Right cardiac atrium (tissue), 5 donors: Measurements from ENCODE around the gene ZSWIM1. TPM values are rescaled to one million over a fixed set of nuclear protein-coding genes. Genes with fewer than 3 reads are reported as not detected.

Experiments
- ATAC-seq, 2 donors: fragments of 200-7000 bp; cut with Tn5 transposase; one replicate each; pipeline versions ENCODE4 v1.8.0 to v1.9.1; 2020; ENCODE audit warnings: moderate library complexity in 2 of 2, mild to moderate bottlenecking in 1 of 2
- DNase-seq, 3 donors: peaks; one replicate each; pipeline ENCODE4 v3.0.0-alpha.2; 2020
- H3K27ac ChIP-seq: one replicate; pipeline ENCODE4 v1.5.1; 2013; ENCODE audit warnings: mild to moderate bottlenecking, low read length, control low read depth, moderate library complexity
- H3K27me3 ChIP-seq: one replicate; pipeline ENCODE4 v1.6.1; 2013; ENCODE audit not compliant: control insufficient read depth, insufficient read depth
- H3K4me1 ChIP-seq: one replicate; pipeline ENCODE4 v1.6.1; 2013; ENCODE audit warnings: low read length; ENCODE audit not compliant: control insufficient read depth, insufficient read depth
- H3K4me3 ChIP-seq: one replicate; pipeline ENCODE4 v1.5.1; 2013; ENCODE audit warnings: low read length, control low read depth
- H3K9me3 ChIP-seq: one replicate; pipeline ENCODE4 v1.6.1; 2013; ENCODE audit warnings: low read length; ENCODE audit not compliant: control insufficient read depth
- WGBS: extraction: QIAGEN DNeasy Blood & Tissue Kit; methylation state at CpG from one replicate; pipeline ENCODE4 v1.1.7; 2013; 5-methylcytosine and 5-hydroxymethylcytosine counted together
- intact Hi-C, 4 donors: fragments of 100-400 bp; cut with DNase I; formaldehyde crosslinking; loops; one replicate each; pipeline versions ENCODE4 v1.11.0 to v1.14.0; 2022 to 2023
- long read RNA-seq, 4 donors: library from polyadenylated mRNA; unstranded; transcript quantifications; one replicate each; pipeline ENCODE4 v2.0.0, GENCODE V29; 2020 to 2021
- polyA plus RNA-seq: library from polyadenylated mRNA; stranded (reverse); fragments of 200-250 nt; gene quantifications from one replicate; pipeline ENCODE4 v1.2.3, GENCODE V29; 2013
- total RNA-seq, 4 donors: library from RNA; stranded (reverse); fragmentation: NEBNext Ultra II Directional; extraction: Animal tissue kit (Norgen Biotek cat#: 25700); gene quantifications; one replicate each; pipeline ENCODE4 v1.2.1, GENCODE V29; 2021
- donor health status: healthy with polysubstance abuse.
- donor health status: DM: no; HTN: yes; CAD: no.
- donor health status: DM: no; HTN: no; CAD: no.
- donor health status: DM: no; HTN: yes; CAD: no; lungs with severe emphysema.
- donor health status: DM: yes; HTN: yes; CAD: no.

The ZSWIM1 gene
- total RNA-seq, result 10 to 100 TPM; 10.5 to 13.5 (median 11.2) TPM
- polyA plus RNA-seq, result 5.5 TPM
- long read RNA-seq, donor 1, partial matches to known transcripts, result 2 of 2 reads
- long read RNA-seq, donor 1, other reads (novel, unspliced or antisense), result 0 of 2 reads
- long read RNA-seq, donor 2, result 0 reads
- long read RNA-seq, donor 3, partial matches to known transcripts, result 1 of 2 reads
- long read RNA-seq, donor 3, other reads (novel, unspliced or antisense), result 0 of 2 reads
- long read RNA-seq, donor 4, partial matches to known transcripts, result 0 of 1 reads
- long read RNA-seq, donor 4, other reads (novel, unspliced or antisense), result 0 of 1 reads

GRCh38 chr20:45880988-45881788 is at the start of gene ZSWIM1:
Gene ZSWIM1 (plus strand): TSS chr20:45881227. CDS start chr20:45882593, 1,366 bp downstream.
- DNase-seq (peak; percentile 99 to 100 (median 100)), ATAC-seq (peak; percentile 97)
- Histone ChIP-seq H3K27me3 (no peaks in the 10 kb centered on the region), H3K4me3 (peak within 1 kb of the TSS; percentile 69), H3K27ac (peak within 1 kb of the TSS; percentile 80), H3K9me3 (no peaks in the 10 kb centered on the region), H3K4me1 (no peaks in the 10 kb centered on the region)
- intact Hi-C loops, result no loop called here
- WGBS, result under 1% methylated on average over 23 of the region's 23 CpGs

GRCh38 chr20:45832619-45833018 is 48.4 kb upstream of the ZSWIM1 start:
- intact Hi-C loops, result loop anchor here in 1 of 4 donors (10.0 kb wide), 1 partner anchor 102 kb away; the partner anchor contains the start of gene PCIF1
- no peak for ATAC-seq
- H3K4me3 ChIP-seq, result no peak overlapping the region
- 77% methylated on average over 4 of the region's 4 CpGs for WGBS
- no peaks in the 10 kb centered on the region for H3K9me3 ChIP-seq
- H3K4me1 ChIP-seq, result peaks cover 7% of the 10 kb centered on the region
- peak overlapping the region; percentile 85 for H3K27ac ChIP-seq
- DNase-seq, result no peak
- H3K27me3 ChIP-seq, result no peaks in the 10 kb centered on the region

GRCh38 chr20:45833030-45833882 is 47.8 kb upstream of the ZSWIM1 start, which contains the start of gene SNX21:
Gene SNX21 (plus strand): TSS chr20:45833799. CDS start chr20:45833920, 121 bp downstream.
- peak; percentile 94 to 96 (median 96) for DNase-seq
- WGBS, result 4% methylated on average over 35 of the region's 35 CpGs
- intact Hi-C loops, result loop anchor here in 1 of 4 donors (10.0 kb wide), 1 partner anchor 102 kb away; the partner anchor contains the start of gene PCIF1
- Histone ChIP-seq H3K4me3 (peak within 1 kb of the TSS; percentile 50), H3K4me1 (peaks cover 7% of the 10 kb centered on the region), H3K9me3 (no peaks in the 10 kb centered on the region), H3K27ac (peak within 1 kb of the TSS; percentile 85), H3K27me3 (no peaks in the 10 kb centered on the region)
- peak; percentile 93 to 94 for ATAC-seq

GRCh38 chr20:45833883-45834796 is 46.9 kb upstream of the ZSWIM1 start:
- 2% methylated on average over 71 of the region's 71 CpGs for WGBS
- Histone ChIP-seq H3K27ac (peak overlapping the region; percentile 85), H3K4me3 (peak overlapping the region; percentile 50), H3K4me1 (peaks cover 4% of the 10 kb centered on the region), H3K9me3 (no peaks in the 10 kb centered on the region), H3K27me3 (no peaks in the 10 kb centered on the region)
- intact Hi-C loops, result loop anchor here in 1 of 4 donors (10.0 kb wide), 1 partner anchor 101 kb away; the partner anchor contains the start of gene PCIF1
- DNase-seq, result peak; percentile 80 to 94 (median 92)
- peak; percentile 88 to 89 for ATAC-seq

- Histone ChIP-seq H3K4me1 (peaks cover 4% of the 10 kb centered on the region), H3K27ac (peak overlapping the region; percentile 85), H3K9me3 (no peaks in the 10 kb centered on the region), H3K27me3 (no peaks in the 10 kb centered on the region), H3K4me3 (peak overlapping the region; percentile 50)
- ATAC-seq (no peak), DNase-seq (peak; percentile 36 to 72 (median 61))
- intact Hi-C loops, result loop anchor here in 1 of 4 donors (10.0 kb wide), 1 partner anchor 100 kb away; the partner anchor contains the start of gene PCIF1
- WGBS, result 51% methylated on average over 14 of the region's 14 CpGs
Observed at GRCh38 chr20:45834797-45835161, 46.2 kb upstream of the ZSWIM1 start.

- DNase-seq, result no peak
- 44% methylated on average over 3 of the region's 3 CpGs for WGBS
- no peak for ATAC-seq
- H3K27ac ChIP-seq, result peak overlapping the region; percentile 85
- H3K27me3 ChIP-seq, result no peaks in the 10 kb centered on the region
- peak overlapping the region; percentile 50 for H3K4me3 ChIP-seq
- intact Hi-C loops, result loop anchor here in 1 of 4 donors (10.0 kb wide), 1 partner anchor 99 kb away; the partner anchor contains the start of gene PCIF1
- no peaks in the 10 kb centered on the region for H3K9me3 ChIP-seq
- H3K4me1 ChIP-seq, result peaks cover 4% of the 10 kb centered on the region
Observed at GRCh38 chr20:45835329-45835765, 45.7 kb upstream of the ZSWIM1 start.

- no peaks in the 10 kb centered on the region for H3K27me3 ChIP-seq
- H3K4me3 ChIP-seq, result peak overlapping the region; percentile 50
- peak overlapping the region; percentile 85 for H3K27ac ChIP-seq
- 74% methylated on average over 5 of the region's 5 CpGs for WGBS
- intact Hi-C loops, result loop anchor here in 1 of 4 donors (10.0 kb wide), 1 partner anchor 99 kb away; the partner anchor contains the start of gene PCIF1
- no peaks in the 10 kb centered on the region for H3K9me3 ChIP-seq
- ATAC-seq (peak; percentile 38 to 48), DNase-seq (peak; percentile 83 to 87 (median 85))
- H3K4me1 ChIP-seq, result peaks cover 4% of the 10 kb centered on the region
Observed at GRCh38 chr20:45835825-45836224, 45.2 kb upstream of the ZSWIM1 start.

- Histone ChIP-seq H3K27ac (peak overlapping the region; percentile 44), H3K4me1 (peaks cover 4% of the 10 kb centered on the region), H3K9me3 (no peaks in the 10 kb centered on the region), H3K27me3 (no peaks in the 10 kb centered on the region), H3K4me3 (no peak overlapping the region)
- DNase-seq (no peak), ATAC-seq (no peak)
- 14% methylated on average over 1 of the region's 1 CpG for WGBS
- intact Hi-C loops, result loop anchor here in 1 of 4 donors (10.0 kb wide), 1 partner anchor 98 kb away; the partner anchor contains the start of gene PCIF1
Observed at GRCh38 chr20:45836841-45837240, 44.2 kb upstream of the ZSWIM1 start.

GRCh38 chr20:45840700-45841198 is 40.3 kb upstream of the ZSWIM1 start:
- ATAC-seq (peak in 1 of 2 donors; percentile 3), DNase-seq (peak in 2 of 3 donors; percentile 26 to 61)
- H3K4me3 ChIP-seq, result no peak overlapping the region
- no peaks in the 10 kb centered on the region for H3K27me3 ChIP-seq
- no peak overlapping the region for H3K27ac ChIP-seq
- WGBS, result 88% methylated on average over 25 of the region's 25 CpGs
- intact Hi-C loops, result no loop called here
- H3K9me3 ChIP-seq, result no peaks in the 10 kb centered on the region
- H3K4me1 ChIP-seq, result peaks cover 4% of the 10 kb centered on the region
